Osteoblast (primary cell): ENCODE measurements around the gene FAU. TPM values are rescaled to one million over a fixed set of nuclear protein-coding genes. Genes with fewer than 3 reads are reported as not detected.
A peak's percentile ranks its signal among the peaks of the same experiment; 100 is the strongest.

Experiments
- DNase-seq: peaks from one replicate; pipeline ENCODE4 v3.0.0; 2011; ENCODE audit warnings: low spot score, mixed read lengths; ENCODE audit not compliant: insufficient read length; ENCODE audit errors: missing footprints
- H2AFZ ChIP-seq: 2 replicates; pipeline ENCODE4 v1.6.0; 2011; ENCODE audit warnings: mild to moderate bottlenecking, low read length
- H3K27ac ChIP-seq: 2 replicates; pipeline ENCODE4 v1.5.1; 2011; ENCODE audit warnings: mild to moderate bottlenecking, low read depth, low read length, moderate library complexity
- H3K27me3 ChIP-seq: 2 replicates; pipeline ENCODE4 v1.6.0; 2012; ENCODE audit warnings: mild to moderate bottlenecking, control low read depth, inconsistent platforms, low read length, moderate library complexity; ENCODE audit not compliant: insufficient read depth
- H3K36me3 ChIP-seq: 2 replicates; pipeline ENCODE4 v1.5.1; 2011; ENCODE audit warnings: mild to moderate bottlenecking, low read length, control low read depth, moderate library complexity; ENCODE audit not compliant: insufficient read depth
- H3K4me1 ChIP-seq: 2 replicates; pipeline ENCODE4 v1.5.1; 2011; ENCODE audit warnings: mild to moderate bottlenecking, low read length, control low read depth, moderate library complexity; ENCODE audit not compliant: insufficient read depth
- H3K4me2 ChIP-seq: 2 replicates; pipeline ENCODE4 v1.6.0; 2011; ENCODE audit warnings: mild to moderate bottlenecking, low read length; ENCODE audit not compliant: insufficient read depth
- H3K4me3 ChIP-seq: fragments of 200-600 bp; sonication (generic); 3 replicates; pipeline ENCODE4 v1.5.1; 2012; ENCODE audit warnings: mild to moderate bottlenecking, low read length, inconsistent platforms; ENCODE audit not compliant: insufficient read depth
- H3K79me2 ChIP-seq: 2 replicates; pipeline ENCODE4 v1.6.0; 2012; ENCODE audit warnings: mild to moderate bottlenecking, low read length, control low read depth, inconsistent platforms; ENCODE audit not compliant: insufficient read depth
- H3K9me3 ChIP-seq: 2 replicates; pipeline ENCODE4 v1.5.1; 2011; ENCODE audit warnings: low read depth, low read length, control low read depth
- H4K20me1 ChIP-seq: 2 replicates; pipeline ENCODE4 v1.6.0; 2012; ENCODE audit warnings: mild to moderate bottlenecking, low read length, control low read depth; ENCODE audit not compliant: insufficient read depth
- total RNA-seq: library from RNA; depleted of rRNA; stranded (reverse); fragments of >200 nt; gene quantifications from 2 replicates; pipeline ENCODE4 v1.2.3, GENCODE V29; 2012
- TF ChIP-seq, protein P1 (sequence below): IDR thresholded peaks from 2 replicates; pipeline ENCODE4 v1.5.1; 2011; ENCODE audit warnings: mild to moderate bottlenecking, low read depth, low read length, moderate library complexity; ENCODE audit errors: extremely low read depth

FAU gene
- total RNA-seq, 1 donor, result 118 TPM

DNA sequence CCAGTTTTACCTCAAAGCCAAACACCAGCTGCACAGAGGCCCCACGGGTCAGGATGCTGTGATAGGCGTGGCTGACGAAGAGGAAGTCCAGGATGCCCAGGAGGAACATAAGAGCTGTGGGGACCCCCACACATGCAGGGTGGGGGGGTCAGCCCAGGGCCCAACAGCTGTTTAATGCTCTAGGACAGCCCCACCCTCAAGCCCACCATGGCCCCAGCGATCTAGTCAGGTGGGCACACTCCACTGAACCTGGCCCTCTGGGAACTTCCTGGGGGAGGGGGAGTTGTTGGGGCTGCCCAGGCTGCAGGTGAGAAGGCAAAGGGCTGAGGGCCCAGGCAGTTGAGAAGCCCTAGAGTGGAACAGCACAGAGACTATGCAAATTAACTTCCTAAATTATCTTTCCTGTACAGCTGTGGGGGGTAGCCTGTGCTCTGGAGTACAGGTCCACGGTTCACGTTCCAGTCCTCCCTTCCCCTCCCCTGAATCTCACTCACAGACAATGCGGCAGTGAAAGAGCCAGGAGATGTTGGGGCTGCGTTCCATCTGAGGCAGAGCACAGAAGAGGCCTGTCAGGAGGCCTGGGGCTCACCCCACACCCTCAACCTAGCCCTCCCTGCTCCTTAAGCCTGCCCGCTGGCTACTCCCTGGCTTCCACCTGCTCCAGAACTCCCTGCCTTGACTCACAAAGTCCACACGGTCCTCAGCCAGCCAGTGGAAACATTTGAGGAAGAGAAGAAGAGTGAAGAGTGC, 10.5 kb upstream of the FAU start:
- H3K9me3 ChIP-seq, result no peaks in the 10 kb centered on the region
- H3K36me3 ChIP-seq, result peaks cover 50% of the 10 kb centered on the region
- peak; percentile 47 for DNase-seq
- H2AFZ ChIP-seq, result no peak overlapping the region
- peaks cover 35% of the 10 kb centered on the region for H4K20me1 ChIP-seq
- H3K79me2 ChIP-seq, result peaks cover 52% of the 10 kb centered on the region
- H3K27ac ChIP-seq, result peak overlapping the region; percentile 99
- peak overlapping the region; percentile 96 for H3K4me3 ChIP-seq
- H3K27me3 ChIP-seq, result no peaks in the 10 kb centered on the region
- TF ChIP-seq, protein P1, sequence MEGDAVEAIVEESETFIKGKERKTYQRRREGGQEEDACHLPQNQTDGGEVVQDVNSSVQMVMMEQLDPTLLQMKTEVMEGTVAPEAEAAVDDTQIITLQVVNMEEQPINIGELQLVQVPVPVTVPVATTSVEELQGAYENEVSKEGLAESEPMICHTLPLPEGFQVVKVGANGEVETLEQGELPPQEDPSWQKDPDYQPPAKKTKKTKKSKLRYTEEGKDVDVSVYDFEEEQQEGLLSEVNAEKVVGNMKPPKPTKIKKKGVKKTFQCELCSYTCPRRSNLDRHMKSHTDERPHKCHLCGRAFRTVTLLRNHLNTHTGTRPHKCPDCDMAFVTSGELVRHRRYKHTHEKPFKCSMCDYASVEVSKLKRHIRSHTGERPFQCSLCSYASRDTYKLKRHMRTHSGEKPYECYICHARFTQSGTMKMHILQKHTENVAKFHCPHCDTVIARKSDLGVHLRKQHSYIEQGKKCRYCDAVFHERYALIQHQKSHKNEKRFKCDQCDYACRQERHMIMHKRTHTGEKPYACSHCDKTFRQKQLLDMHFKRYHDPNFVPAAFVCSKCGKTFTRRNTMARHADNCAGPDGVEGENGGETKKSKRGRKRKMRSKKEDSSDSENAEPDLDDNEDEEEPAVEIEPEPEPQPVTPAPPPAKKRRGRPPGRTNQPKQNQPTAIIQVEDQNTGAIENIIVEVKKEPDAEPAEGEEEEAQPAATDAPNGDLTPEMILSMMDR, result no peak
- H3K4me2 ChIP-seq, result peak overlapping the region; percentile 85
- peaks cover 18% of the 10 kb centered on the region for H3K4me1 ChIP-seq

DNA sequence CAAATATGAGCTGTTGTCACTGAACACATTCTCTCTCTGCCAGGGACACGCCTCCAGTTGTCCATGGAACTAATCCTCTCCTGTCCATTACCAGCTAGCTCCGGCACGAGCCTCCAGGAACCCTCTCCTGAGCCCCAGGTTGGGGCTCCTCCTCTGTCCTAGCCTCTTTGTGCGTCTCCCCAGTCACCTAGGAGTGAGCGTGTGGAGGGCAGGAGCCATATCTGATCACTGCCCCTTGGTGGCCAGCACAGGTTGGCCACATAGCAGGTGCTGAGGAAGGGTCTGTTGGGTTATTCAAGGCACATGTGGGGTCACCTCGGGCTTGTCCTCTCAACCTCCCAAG, 9.9 kb upstream of the FAU start:
- Histone ChIP-seq H3K4me3 (no peak overlapping the region), H2AFZ (no peak overlapping the region), H3K4me1 (peaks cover 18% of the 10 kb centered on the region), H3K4me2 (no peak overlapping the region), H3K36me3 (peaks cover 55% of the 10 kb centered on the region), H3K27ac (no peak overlapping the region), H3K9me3 (no peaks in the 10 kb centered on the region), H3K79me2 (peaks cover 52% of the 10 kb centered on the region), H3K27me3 (no peaks in the 10 kb centered on the region), H4K20me1 (peaks cover 35% of the 10 kb centered on the region)
- TF ChIP-seq, protein P1, result no peak
- no peak for DNase-seq

DNA sequence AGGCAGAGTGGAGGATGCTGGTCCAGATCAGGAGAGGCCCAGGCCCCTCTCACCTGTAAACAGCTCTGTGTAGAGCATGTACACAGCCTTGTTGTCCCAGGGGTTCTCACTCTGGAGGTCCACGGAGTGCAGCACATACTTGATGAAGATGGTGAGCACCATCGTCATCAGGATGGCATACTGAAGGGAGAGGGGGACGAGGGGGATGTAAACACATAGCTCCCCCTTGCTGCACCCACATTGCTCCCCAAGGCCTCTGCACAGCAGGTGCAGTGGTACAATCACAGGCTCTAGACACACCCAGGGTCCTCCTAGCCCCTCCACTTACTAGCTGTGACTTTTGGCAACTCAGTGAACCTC, 9.5 kb upstream of the FAU start:
- no peaks in the 10 kb centered on the region for H3K27me3 ChIP-seq
- H3K4me3 ChIP-seq, result no peak overlapping the region
- peaks cover 37% of the 10 kb centered on the region for H4K20me1 ChIP-seq
- H3K36me3 ChIP-seq, result peaks cover 60% of the 10 kb centered on the region
- H3K4me2 ChIP-seq, result no peak overlapping the region
- no peak for DNase-seq
- peaks cover 18% of the 10 kb centered on the region for H3K4me1 ChIP-seq
- no peak overlapping the region for H3K27ac ChIP-seq
- no peak overlapping the region for H2AFZ ChIP-seq
- TF ChIP-seq, protein P1, result no peak
- peaks cover 52% of the 10 kb centered on the region for H3K79me2 ChIP-seq
- H3K9me3 ChIP-seq, result no peaks in the 10 kb centered on the region

DNA sequence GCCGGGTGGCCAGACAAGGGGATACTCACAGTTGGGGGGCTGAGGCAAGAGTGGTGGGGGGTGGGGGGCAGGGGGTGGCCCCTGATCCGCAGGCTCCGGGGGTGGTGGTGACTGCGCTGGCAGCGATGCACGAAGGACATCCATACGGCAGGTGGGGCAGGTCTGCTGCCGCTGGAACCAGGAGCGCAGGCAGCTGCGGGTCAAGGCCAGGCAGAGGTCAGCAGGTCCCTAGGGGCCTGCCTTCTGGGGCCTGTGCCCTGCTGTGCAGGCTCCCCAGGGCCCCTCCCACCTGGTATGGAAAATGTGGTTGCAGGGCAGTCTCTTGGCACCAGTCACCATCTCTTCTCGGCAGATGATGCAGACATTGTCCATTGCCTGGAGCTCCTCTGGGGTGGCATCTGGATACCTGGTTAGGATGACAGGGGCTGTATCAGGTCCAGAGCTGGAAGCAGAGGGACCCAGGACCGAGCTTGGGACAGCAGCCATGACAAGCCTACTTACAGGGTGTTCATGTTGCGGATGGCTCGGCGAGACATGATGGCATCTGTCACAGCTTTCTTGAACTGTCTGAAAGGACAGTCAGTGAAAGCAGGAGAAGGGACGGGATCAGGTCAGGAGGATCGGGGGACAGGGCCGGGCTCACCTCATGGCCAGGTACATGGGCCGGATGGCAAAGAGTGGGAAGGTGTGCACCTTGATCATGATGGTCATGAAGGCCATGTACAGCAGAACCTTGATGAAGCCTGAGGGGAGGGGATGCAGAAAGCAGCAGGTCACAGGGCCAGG, 8.9 kb upstream of the FAU start:
- H4K20me1 ChIP-seq, result peaks cover 39% of the 10 kb centered on the region

More for the DNA sequence above, 8.9 kb upstream of the FAU start:
- H3K4me1 ChIP-seq, result peaks cover 18% of the 10 kb centered on the region
- no peak overlapping the region for H3K27ac ChIP-seq
- no peaks in the 10 kb centered on the region for H3K9me3 ChIP-seq
- no peak overlapping the region for H3K4me2 ChIP-seq
- H3K27me3 ChIP-seq, result no peaks in the 10 kb centered on the region
- DNase-seq, result no peak
- peaks cover 52% of the 10 kb centered on the region for H3K79me2 ChIP-seq
- H3K36me3 ChIP-seq, result peaks cover 66% of the 10 kb centered on the region
- TF ChIP-seq, protein P1, result no peak
- no peak overlapping the region for H2AFZ ChIP-seq
- no peak overlapping the region for H3K4me3 ChIP-seq
